GM21367 (cell line): Measurements from ENCODE around the gene DCK.

Experiments
- ATAC-seq: cut with Tn5 transposase; IDR thresholded peaks from one replicate; pipeline ENCODE4 v1.9.1; 2021; ENCODE audit not compliant: unreplicated experiment

DCK gene

GRCh38 chr4:71062436-71062835, 69.0 kb downstream of the DCK start:
- no peak for ATAC-seq

GRCh38 chr4:71063711-71064110, 70.3 kb downstream of the DCK start:
- no peak for ATAC-seq

GRCh38 chr4:71064521-71064920, 71.1 kb downstream of the DCK start:
- ATAC-seq, result no peak

- ATAC-seq, result no peak
Measured at GRCh38 chr4:71065991-71066510, 72.6 kb downstream of the DCK start.

GRCh38 chr4:71066737-71067716, 73.6 kb downstream of the DCK start:
- ATAC-seq, result no peak

GRCh38 chr4:71069063-71069462, 75.6 kb downstream of the DCK start:
- no peak for ATAC-seq

- ATAC-seq, result no peak
Measured at GRCh38 chr4:71070015-71070414, 76.6 kb downstream of the DCK start.

GRCh38 chr4:71074452-71075299, 81.2 kb downstream of the DCK start:
- no peak for ATAC-seq
